HepG2 (cell line): ENCODE measurements around the gene CLASP1. TPM values are rescaled to one million over a fixed set of nuclear protein-coding genes. Genes with fewer than 3 reads are reported as not detected.
A peak's percentile ranks its signal among the peaks of the same experiment; 100 is the strongest.

ENCODE experiments used
- ATAC-seq: fragments of 200-7000 bp; cut with Tn5 transposase; 3 replicates; pipeline ENCODE4 v1.9.1; 2020; ENCODE audit warnings: mild to moderate bottlenecking, moderate library complexity
- BruUV-seq: library from RNA; stranded (reverse); fragments of 400-500 nt; replicated peaks from 2 replicates; lab custom pipeline; 2021; lab: Mats Ljungman, UMichigan
- CTCF ChIA-PET: fragments of 300-600 bp; formaldehyde crosslinking; extraction: SDS; loops from one replicate; lab custom pipeline; 2021; ENCODE audit warnings: low total read pairs, inconsistent platforms, low intra/inter-chr PET ratio; lab: Yijun Ruan, JAX
- POLR2A ChIA-PET: fragments of 350-600 bp; sonication (Branson Sonifier 250); formaldehyde crosslinking; loops from one replicate; lab custom pipeline; 2020; ENCODE audit warnings: antibody characterized with exemption, inconsistent platforms; lab: Yijun Ruan, JAX
- DNase-seq: peaks from one replicate; pipeline ENCODE4 v3.0.0-alpha.2; 2015; ENCODE audit warnings: low spot score
- FAIRE-seq: peaks from 3 replicates; lab custom pipeline; 2011; peaks lifted over from hg19 to GRCh38; lab: Jason Lieb, UNC
- H2AFZ ChIP-seq: one replicate; pipeline ENCODE4 v1.6.1; 2011; ENCODE audit warnings: low read length, inconsistent platforms
- H3K27ac ChIP-seq: fragments of 300-600 bp; 3 replicates; pipeline ENCODE4 v1.8.0; 2011; ENCODE audit warnings: mixed run types, mild to moderate bottlenecking, mixed read lengths, low read length, inconsistent platforms; ENCODE audit not compliant: insufficient read depth; ENCODE audit errors: extremely low read length
- H3K27me3 ChIP-seq, 2 experiments: fragments of 200-600 bp in 1 of 2; 2 replicates in 1 of 2; 3 replicates in 1 of 2; pipeline versions ENCODE4 v1.6.0 to v1.8.0; 2011; ENCODE audit warnings: low read length in 2 of 2, mild to moderate bottlenecking in 2 of 2, moderate library complexity in 2 of 2, inconsistent platforms in 1 of 2; ENCODE audit not compliant: insufficient read depth in 2 of 2, control insufficient read depth in 1 of 2
- H3K36me3 ChIP-seq, 2 experiments: fragments of 200-600 bp in 1 of 2; replicated peaks in 1 of 2; 2 replicates in 1 of 2; 3 replicates in 1 of 2; pipeline versions ENCODE4 v1.5.1 to v1.8.0; 2011; ENCODE audit warnings: low read length in 2 of 2, inconsistent platforms in 1 of 2; ENCODE audit not compliant: insufficient read depth in 2 of 2, control insufficient read depth in 1 of 2
- H3K4me1 ChIP-seq: 2 replicates; pipeline ENCODE4 v1.5.1; 2012; ENCODE audit warnings: low read length, inconsistent platforms; ENCODE audit not compliant: insufficient read depth
- H3K4me2 ChIP-seq: 2 replicates; pipeline ENCODE4 v1.6.0; 2011; ENCODE audit warnings: low read depth, low read length, inconsistent platforms
- H3K4me3 ChIP-seq, 3 experiments: fragments of 200-600 bp in 1 of 3; sonication (generic), shearing (Covaris generic) in 1 of 3; replicated peaks in 1 of 3; 2 replicates each; pipeline ENCODE4 v1.5.1; 2011 to 2016; ENCODE audit warnings: low read length in 3 of 3, inconsistent platforms in 2 of 3, low read depth in 2 of 3, mild to moderate bottlenecking in 2 of 3, control low read depth in 1 of 3, mixed read lengths in 1 of 3; ENCODE audit not compliant: insufficient read depth in 1 of 3
- H3K79me2 ChIP-seq: one replicate; pipeline ENCODE4 v1.6.1; 2011; ENCODE audit warnings: low read length, inconsistent platforms; ENCODE audit not compliant: insufficient read depth
- H3K9ac ChIP-seq: 2 replicates; pipeline ENCODE4 v1.6.0; 2011; ENCODE audit warnings: mild to moderate bottlenecking, low read depth, low read length, inconsistent platforms; ENCODE audit not compliant: insufficient read depth
- H3K9me3 ChIP-seq: 2 replicates; pipeline ENCODE4 v1.5.1; 2012; ENCODE audit warnings: mild to moderate bottlenecking, low read length
- H4K20me1 ChIP-seq: 2 replicates; pipeline ENCODE4 v1.6.0; 2011; ENCODE audit warnings: inconsistent platforms, mild to moderate bottlenecking, low read length, moderate library complexity; ENCODE audit not compliant: insufficient read depth
- BHLHE40 ChIP-seq: IDR thresholded peaks from 2 replicates; pipeline ENCODE4 v1.6.1; 2011; ENCODE audit warnings: low read length, improper control_type of control experiment
- CTCF ChIP-seq: sonication (generic); formaldehyde crosslinking; IDR thresholded peaks from 2 replicates; pipeline ENCODE4 v1.5.0; 2020; ENCODE audit warnings: mild to moderate bottlenecking, missing genetic modification reagents, moderate library complexity
- EZH2 ChIP-seq: conservative IDR thresholded peaks from 2 replicates; pipeline ENCODE4 v1.6.1; 2012; ENCODE audit warnings: mild to moderate bottlenecking, low read depth, low read length, moderate library complexity
- GTF3A ChIP-seq: sonication (generic); formaldehyde crosslinking; conservative IDR thresholded peaks from 2 replicates; pipeline ENCODE4 v1.4.0; 2020; ENCODE audit warnings: mild to moderate bottlenecking, missing genetic modification reagents
- KLF16 ChIP-seq, 2 experiments: sonication (generic) in 1 of 2; formaldehyde crosslinking in 1 of 2; IDR thresholded peaks; 2 replicates each; pipeline versions ENCODE4 v1.6.1 to v1.8.0; 2016 to 2023; ENCODE audit warnings: missing genetic modification reagents in 2 of 2, missing compliant biosample characterization in 1 of 2
- PBX2 ChIP-seq: IDR thresholded peaks from 2 replicates; pipeline ENCODE4 v1.6.1; 2016; ENCODE audit warnings: control low read depth
- STAG1 ChIP-seq: sonication (generic); formaldehyde crosslinking; IDR thresholded peaks from 2 replicates; pipeline ENCODE4 v1.4.0; 2020; ENCODE audit warnings: missing genetic modification reagents
- TFDP2 ChIP-seq: sonication (generic); formaldehyde crosslinking; IDR thresholded peaks from 2 replicates; pipeline ENCODE4 v1.4.0; 2020; ENCODE audit warnings: missing genetic modification reagents
- UBTF ChIP-seq: sonication (generic); formaldehyde crosslinking; IDR thresholded peaks from 2 replicates; pipeline ENCODE4 v1.4.0; 2020; ENCODE audit warnings: mild to moderate bottlenecking, missing genetic modification reagents
- ZHX2 ChIP-seq, 2 experiments: sonication (generic) in 1 of 2; formaldehyde crosslinking in 1 of 2; IDR thresholded peaks; 2 replicates each; pipeline versions ENCODE4 v1.6.1 to v1.9.0; 2014 to 2022; ENCODE audit warnings: antibody characterized with exemption in 1 of 2, borderline replicate concordance in 1 of 2, inconsistent platforms in 1 of 2, low read depth in 1 of 2, missing genetic modification reagents in 1 of 2
- ZNF607 ChIP-seq: sonication (generic); formaldehyde crosslinking; IDR thresholded peaks from 2 replicates; pipeline ENCODE4 v1.5.1; 2020; ENCODE audit warnings: missing genetic modification reagents, mild to moderate bottlenecking, borderline replicate concordance
- WGBS: methylation state at CpG from one replicate; pipeline ENCODE4 v1.1.6; 2017; ENCODE audit warnings: low lambda C conversion rate; 5-methylcytosine and 5-hydroxymethylcytosine counted together
- in situ Hi-C: cut with HindIII; loops from 2 replicates; pipeline ENCODE4 v1.10.0; 2017; ENCODE audit warnings: low pct_unique_long_range_greater_than_20kb; ENCODE audit not compliant: extremely low pct_ligation_motif_present
- intact Hi-C: fragments of 100-400 bp; cut with micrococcal nuclease; formaldehyde crosslinking; loops from one replicate; pipeline ENCODE4 v1.10.0; 2022; ENCODE audit not compliant: unreplicated experiment
- polyA plus RNA-seq, 8 experiments: library from polyadenylated mRNA; depleted of rRNA in 3 of 8; stranded (reverse) in 7 of 8; unstranded in 1 of 8; fragments of >200 nt; fragmentation: Illumina TruSeq in 4 of 8; extraction: Trizol in 4 of 8; gene quantifications; 2 replicates each; pipeline versions ENCODE4 v1.2.1 to v1.2.3, GENCODE V29; 2011 to 2016; ENCODE audit warnings: low read depth in 4 of 8, missing spikeins in 1 of 8, mixed read lengths in 1 of 8; ENCODE audit not compliant: insufficient read depth in 1 of 8
- total RNA-seq, 5 experiments: library from RNA; depleted of rRNA; stranded (reverse); fragments of >200 nt; fragmentation: Illumina TruSeq; extraction: Trizol; gene quantifications; 2 replicates each; pipeline ENCODE4 v1.2.3, GENCODE V29; 2016; ENCODE audit warnings: low read depth in 1 of 5

The CLASP1 gene
- total and polyA plus RNA-seq, 2 of the 13 experiments (the other 11 are each of a cell fraction or from before 2014, with no cell fraction given), result 11.7 to 47.9 TPM

- no TSS peak for BruUV-seq
- in situ Hi-C loops, result no loop called here
- H3K4me1 ChIP-seq, result peaks cover 44% of the 10 kb centered on the region
- no peak overlapping the region for H3K27ac ChIP-seq
- H3K79me2 ChIP-seq, result no peaks in the 10 kb centered on the region
- H3K4me3 ChIP-seq, result no peak overlapping the region
- DNase-seq (no peak), FAIRE-seq (no peak), ATAC-seq (peak; percentile 45)
- POLR2A ChIA-PET, result interaction anchor here (1.0 to 5.9 kb wide), 4 partner anchors 9 to 166 kb away, joined by 4 to 34 read pairs (median 6); partner anchors contain the start of genes CLASP1 and RNU4ATAC
- no peak overlapping the region for H2AFZ ChIP-seq
- CTCF ChIA-PET, result no interaction called here
- intact Hi-C loops, result no loop called here
- H4K20me1 ChIP-seq, result no peaks in the 10 kb centered on the region
- 48% methylated on average over 7 of the region's 7 CpGs for WGBS
- peak overlapping the region; percentile 18; the same call in 1 of the 2 replicates for H3K4me2 ChIP-seq
- H3K9me3 ChIP-seq, result no peaks in the 10 kb centered on the region
- H3K36me3 ChIP-seq, result no peaks in the 10 kb centered on the region
- H3K9ac ChIP-seq, result no peak overlapping the region
- no peaks in the 10 kb centered on the region; a peak in 1 of 5 replicates for H3K27me3 ChIP-seq
- TF ChIP-seq EZH2, result no peak
- no peak for TF ChIP-seq TFDP2 (CRISPR knock-in tag)
- no peak for TF ChIP-seq ZHX2 (IDR thresholded peaks at IDR 0.05; ENCODE audit: low read depth)
- no peak for TF ChIP-seq ZHX2 (CRISPR knock-in tag; IDR thresholded peaks at IDR 0.05; ENCODE audit: borderline replicate concordance)
- no peak for TF ChIP-seq UBTF
- no peak for TF ChIP-seq BHLHE40
- TF ChIP-seq ZNF607 (CRISPR knock-in tag), result no peak
- peak; percentile 62 for TF ChIP-seq CTCF (CRISPR knock-in tag)
- no peak for TF ChIP-seq KLF16 (CRISPR knock-in tag; IDR thresholded peaks at IDR 0.05)
- no peak for TF ChIP-seq PBX2 (CRISPR knock-in tag)
- TF ChIP-seq GTF3A (CRISPR knock-in tag), result no peak
- TF ChIP-seq STAG1 (CRISPR knock-in tag), result peak; percentile 47
These were observed 47.2 kb upstream of the CLASP1 start for GRCh38 chr2:121696410-121696930.
